Body of pancreas (tissue), 4 donors: ENCODE data around the gene TMEM40. TPM values are rescaled to one million over a fixed set of nuclear protein-coding genes. Genes with fewer than 3 reads are reported as not detected.

Source experiments
- ATAC-seq: fragments of 150-250 bp; one replicate; pipeline ENCODE4 v1.9.1; 2016
- DNase-seq, 4 donors: peaks; one replicate each; pipeline ENCODE4 v3.0.0-alpha.2; 2019
- H3K27ac ChIP-seq, 4 donors: fragments of 200-600 bp; sonication (generic); 1 replicate in 3 of 4; 2 replicates in 1 of 4; pipeline versions ENCODE4 v1.5.1 to v1.6.1; 2016 to 2019; ENCODE audit warnings: mild to moderate bottlenecking in 1 of 4, mixed read lengths in 1 of 4, moderate library complexity in 1 of 4
- H3K27me3 ChIP-seq, 2 donors: fragments of 200-600 bp; sonication (generic); one replicate each; pipeline ENCODE4 v1.6.0; 2016; ENCODE audit warnings: mild to moderate bottlenecking in 1 of 2
- H3K36me3 ChIP-seq, 2 donors: fragments of 200-600 bp; sonication (generic); replicated peaks in 1 of 2; 2 replicates each; pipeline ENCODE4 v1.5.1; 2016; ENCODE audit warnings: low read depth in 2 of 2; ENCODE audit not compliant: insufficient read depth in 1 of 2
- H3K4me1 ChIP-seq: fragments of 200-600 bp; sonication (generic); one replicate; pipeline ENCODE4 v1.6.0; 2016
- H3K4me3 ChIP-seq, 2 donors: fragments of 200-600 bp; sonication (generic); 1 replicate in 1 of 2; 2 replicates in 1 of 2; pipeline ENCODE4 v1.5.1; 2016 to 2019
- H3K9me3 ChIP-seq, 3 donors: fragments of 200-600 bp; sonication (generic); 1 replicate in 2 of 3; 2 replicates in 1 of 3; pipeline ENCODE4 v1.5.1; 2016
- CTCF ChIP-seq, 7 experiments: fragments of 450-650 bp in 4 of 7; fragments of 200-600 bp in 3 of 7; sonication (generic) in 3 of 7; IDR thresholded peaks; one replicate each; pipeline ENCODE4 v1.5.1; 2016 to 2019; ENCODE audit warnings: antibody characterized with exemption in 7 of 7
- POLR2A ChIP-seq, 3 donors: fragments of 450-650 bp; IDR thresholded peaks; one replicate each; pipeline ENCODE4 v1.6.1; 2016; ENCODE audit warnings: antibody characterized with exemption in 3 of 3, mild to moderate bottlenecking in 2 of 3
- WGBS, 2 donors: methylation state at CpG; one replicate each; pipeline ENCODE4 v1.1.5; 2017; 5-methylcytosine and 5-hydroxymethylcytosine counted together
- intact Hi-C: fragments of 100-400 bp; cut with DNase I; formaldehyde crosslinking; loops from one replicate; pipeline ENCODE4 v1.15.1; 2023
- total RNA-seq, 2 donors: library from RNA; depleted of rRNA; stranded (reverse); fragments of >200 nt; gene quantifications; one replicate each; pipeline ENCODE4 v1.1.0, GENCODE V29; 2016

TMEM40 gene
- total RNA-seq, 2 donors from 2014 or later = not detected

- TF ChIP-seq POLR2A (IDR thresholded peaks at IDR 0.05) (no peak), CTCF (IDR thresholded peaks at IDR 0.05) (no peak)
- H3K27me3 ChIP-seq = no peaks in the 10 kb centered on the region
- no peaks in the 10 kb centered on the region for H3K36me3 ChIP-seq
- no peak overlapping the region for H3K27ac ChIP-seq
- DNase-seq = no peak
- intact Hi-C loops = no loop called here
- no peaks in the 10 kb centered on the region for H3K9me3 ChIP-seq
- no peaks in the 10 kb centered on the region for H3K4me1 ChIP-seq
- no peak overlapping the region for H3K4me3 ChIP-seq
- no peak for ATAC-seq
- 67 to 72% methylated on average over 5 to 6 of the region's 6 CpGs for WGBS, 2 donors
Observed at GRCh38 chr3:12737833-12738232, 21.2 kb downstream of the TMEM40 start.

GRCh38 chr3:12737319-12737718 lies 21.7 kb downstream of the TMEM40 start:
- H3K4me3 ChIP-seq = no peak overlapping the region
- no peak for TF ChIP-seq CTCF (IDR thresholded peaks at IDR 0.05)
- no peak for TF ChIP-seq POLR2A (IDR thresholded peaks at IDR 0.05)
- no peaks in the 10 kb centered on the region for H3K27me3 ChIP-seq
- WGBS, 2 donors = 82 to 89% methylated on average over 2 of the region's 2 CpGs
- H3K36me3 ChIP-seq = no peaks in the 10 kb centered on the region
- ATAC-seq = no peak
- no peak for DNase-seq
- intact Hi-C loops = no loop called here
- no peaks in the 10 kb centered on the region for H3K4me1 ChIP-seq
- no peak overlapping the region for H3K27ac ChIP-seq
- no peaks in the 10 kb centered on the region for H3K9me3 ChIP-seq

GRCh38 chr3:12734960-12735359 lies 24.1 kb downstream of the TMEM40 start:
- H3K9me3 ChIP-seq = no peaks in the 10 kb centered on the region
- intact Hi-C loops = no loop called here
- H3K4me1 ChIP-seq = no peaks in the 10 kb centered on the region
- H3K4me3 ChIP-seq = no peak overlapping the region
- DNase-seq (no peak), ATAC-seq (no peak)
- H3K27ac ChIP-seq = no peak overlapping the region
- WGBS, 2 donors = 86% methylated on average over 4 of the region's 4 CpGs
- no peaks in the 10 kb centered on the region for H3K27me3 ChIP-seq
- TF ChIP-seq POLR2A (IDR thresholded peaks at IDR 0.05) (no peak), CTCF (IDR thresholded peaks at IDR 0.05) (no peak)
- no peaks in the 10 kb centered on the region for H3K36me3 ChIP-seq

DNA sequence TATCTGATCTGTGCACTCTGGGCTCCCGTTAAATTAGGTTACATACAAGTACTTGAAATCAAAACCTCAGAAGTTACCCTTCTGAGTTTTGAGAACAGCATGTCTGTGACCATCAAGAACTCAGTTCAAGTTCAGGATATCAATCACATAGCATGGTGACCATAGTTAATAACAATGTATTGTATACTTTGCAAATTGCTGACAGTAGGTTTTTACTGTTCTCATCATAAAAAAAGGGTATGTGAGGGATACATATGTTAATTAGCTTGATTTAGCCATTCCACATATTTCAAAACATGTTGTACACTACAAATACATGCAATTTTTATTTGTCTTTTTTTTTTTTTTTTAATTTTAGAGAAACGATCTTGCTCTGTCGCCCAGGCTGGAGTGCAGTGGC lies 25.5 kb downstream of the TMEM40 start:
- H3K27ac ChIP-seq = no peak overlapping the region
- no peaks in the 10 kb centered on the region for H3K9me3 ChIP-seq
- ATAC-seq (no peak), DNase-seq (no peak)
- no peaks in the 10 kb centered on the region for H3K36me3 ChIP-seq
- H3K4me3 ChIP-seq = no peak overlapping the region
- intact Hi-C loops = no loop called here
- no peaks in the 10 kb centered on the region for H3K27me3 ChIP-seq
- TF ChIP-seq CTCF (IDR thresholded peaks at IDR 0.05) = no peak
- WGBS, 2 donors = 62 to 67% methylated on average over 3 of the region's 3 CpGs
- H3K4me1 ChIP-seq = no peaks in the 10 kb centered on the region

- TF ChIP-seq CTCF (IDR thresholded peaks at IDR 0.05) (no peak), POLR2A (IDR thresholded peaks at IDR 0.05) (no peak)
- no peaks in the 10 kb centered on the region for H3K27me3 ChIP-seq
- intact Hi-C loops = no loop called here
- 68 to 73% methylated on average over 4 of the region's 4 CpGs for WGBS, 2 donors
- no peaks in the 10 kb centered on the region for H3K9me3 ChIP-seq
- no peak overlapping the region for H3K27ac ChIP-seq
- DNase-seq = no peak
- no peaks in the 10 kb centered on the region for H3K4me1 ChIP-seq
- no peaks in the 10 kb centered on the region for H3K36me3 ChIP-seq
- no peak overlapping the region for H3K4me3 ChIP-seq
- no peak for ATAC-seq
Observed at GRCh38 chr3:12730506-12731242, 28.4 kb downstream of the TMEM40 start.
